Measurements from ENCODE around the gene ADIG. TPM values are rescaled to one million over a fixed set of nuclear protein-coding genes. Genes with fewer than 3 reads are reported as not detected.

ADIG gene
- total and polyA plus RNA-seq, 9 donors = not detected

DNA sequence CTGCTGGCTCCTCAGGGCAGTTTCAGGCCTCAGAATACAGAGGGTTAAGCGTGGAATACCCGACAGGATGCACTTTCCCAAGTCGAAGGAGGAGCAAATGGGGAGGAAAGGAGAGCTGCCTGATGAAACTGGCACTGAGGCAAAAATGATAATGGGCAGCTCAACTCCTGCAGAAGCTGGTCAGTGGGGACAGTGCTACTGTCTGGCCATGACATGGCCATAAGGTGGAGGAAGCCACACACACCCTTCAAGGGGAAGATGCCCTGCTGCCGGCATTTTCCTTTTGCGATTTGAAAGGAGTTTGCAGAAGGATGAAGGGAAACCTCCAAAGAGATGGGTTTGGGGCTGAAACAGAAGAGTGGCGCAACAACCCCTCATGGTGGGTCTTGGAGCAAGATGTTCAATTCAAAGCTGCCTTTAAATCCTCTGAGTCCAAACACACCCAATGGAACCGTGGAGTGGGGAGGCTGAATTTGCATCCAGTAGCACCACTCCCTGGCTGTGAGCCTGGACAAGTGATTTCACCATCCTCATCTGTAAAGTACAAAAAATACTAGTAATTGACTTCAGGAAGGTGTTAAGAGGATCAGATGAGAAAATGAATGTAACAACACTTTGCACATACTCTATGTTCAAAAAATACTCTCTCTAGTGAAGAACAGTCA is 3.2 kb downstream of the ADIG start:
- no peak for DNase-seq
- intact Hi-C loops (cut with DNase I) = no loop called here
- Histone ChIP-seq H3K9me3 (no peaks in the 10 kb centered on the region), H3K27ac (no peak overlapping the region), H3K27me3 (no peaks in the 10 kb centered on the region), H3K4me3 (no peak overlapping the region), H3K4me1 (ENCODE audit: insufficient read depth) (no peaks in the 10 kb centered on the region), H3K36me3 (no peaks in the 10 kb centered on the region)
- TF ChIP-seq EP300 (IDR thresholded peaks at IDR 0.05) (no peak), POLR2A (IDR thresholded peaks at IDR 0.05) (no peak)
- TF ChIP-seq, protein P1, sequence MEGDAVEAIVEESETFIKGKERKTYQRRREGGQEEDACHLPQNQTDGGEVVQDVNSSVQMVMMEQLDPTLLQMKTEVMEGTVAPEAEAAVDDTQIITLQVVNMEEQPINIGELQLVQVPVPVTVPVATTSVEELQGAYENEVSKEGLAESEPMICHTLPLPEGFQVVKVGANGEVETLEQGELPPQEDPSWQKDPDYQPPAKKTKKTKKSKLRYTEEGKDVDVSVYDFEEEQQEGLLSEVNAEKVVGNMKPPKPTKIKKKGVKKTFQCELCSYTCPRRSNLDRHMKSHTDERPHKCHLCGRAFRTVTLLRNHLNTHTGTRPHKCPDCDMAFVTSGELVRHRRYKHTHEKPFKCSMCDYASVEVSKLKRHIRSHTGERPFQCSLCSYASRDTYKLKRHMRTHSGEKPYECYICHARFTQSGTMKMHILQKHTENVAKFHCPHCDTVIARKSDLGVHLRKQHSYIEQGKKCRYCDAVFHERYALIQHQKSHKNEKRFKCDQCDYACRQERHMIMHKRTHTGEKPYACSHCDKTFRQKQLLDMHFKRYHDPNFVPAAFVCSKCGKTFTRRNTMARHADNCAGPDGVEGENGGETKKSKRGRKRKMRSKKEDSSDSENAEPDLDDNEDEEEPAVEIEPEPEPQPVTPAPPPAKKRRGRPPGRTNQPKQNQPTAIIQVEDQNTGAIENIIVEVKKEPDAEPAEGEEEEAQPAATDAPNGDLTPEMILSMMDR (IDR thresholded peaks at IDR 0.05) = no peak
- WGBS, 3 donors = 40 to 48% (median 46%) methylated on average over 7 of the region's 7 CpGs

- no peak for TF ChIP-seq EP300 (IDR thresholded peaks at IDR 0.05)
- TF ChIP-seq, protein P1 (IDR thresholded peaks at IDR 0.05) = no peak
- no peak for TF ChIP-seq POLR2A (IDR thresholded peaks at IDR 0.05)
- DNase-seq = no peak
- intact Hi-C loops (cut with DNase I) = no loop called here
- no peaks in the 10 kb centered on the region for H3K4me1 ChIP-seq (ENCODE audit: insufficient read depth)
- no peaks in the 10 kb centered on the region for H3K27me3 ChIP-seq
- no peaks in the 10 kb centered on the region for H3K36me3 ChIP-seq
- H3K4me3 ChIP-seq = no peak overlapping the region
- 74 to 79% (median 75%) methylated on average over 10 of the region's 10 CpGs for WGBS, 3 donors
- no peaks in the 10 kb centered on the region for H3K9me3 ChIP-seq
- H3K27ac ChIP-seq = no peak overlapping the region
Observed at GRCh38 chr20:38585404-38586180, 4.6 kb downstream of the ADIG start.

- H3K27me3 ChIP-seq = no peaks in the 10 kb centered on the region
- intact Hi-C loops (cut with DNase I) = no loop called here
- WGBS, 3 donors = 34 to 47% (median 41%) methylated on average over 3 of the region's 3 CpGs
Observed at GRCh38 chr20:38586181-38586525, 5.2 kb downstream of the ADIG start.

GRCh38 chr20:38588303-38588702 is 7.3 kb downstream of the ADIG start:
- TF ChIP-seq, protein P1 (IDR thresholded peaks at IDR 0.05) = no peak
- TF ChIP-seq EP300 (IDR thresholded peaks at IDR 0.05) (no peak), POLR2A (IDR thresholded peaks at IDR 0.05) (no peak)
- no peak overlapping the region for H3K4me3 ChIP-seq
- no peaks in the 10 kb centered on the region for H3K36me3 ChIP-seq
- WGBS, 3 donors = 87 to 91% (median 87%) methylated on average over 6 of the region's 6 CpGs
- no peaks in the 10 kb centered on the region for H3K4me1 ChIP-seq (ENCODE audit: insufficient read depth)
- no peaks in the 10 kb centered on the region for H3K27me3 ChIP-seq
- no peak for DNase-seq
- intact Hi-C loops (cut with DNase I) = no loop called here
- H3K9me3 ChIP-seq = no peaks in the 10 kb centered on the region
- H3K27ac ChIP-seq = no peak overlapping the region

More at GRCh38 chr20:38586181-38586525, 5.2 kb downstream of the ADIG start:
- no peak for DNase-seq
- H3K27ac ChIP-seq = no peak overlapping the region
- H3K9me3 ChIP-seq = no peaks in the 10 kb centered on the region
- H3K4me1 ChIP-seq (ENCODE audit: insufficient read depth) = no peaks in the 10 kb centered on the region
- no peaks in the 10 kb centered on the region for H3K36me3 ChIP-seq
- no peak overlapping the region for H3K4me3 ChIP-seq
- TF ChIP-seq POLR2A (IDR thresholded peaks at IDR 0.05) (no peak), EP300 (IDR thresholded peaks at IDR 0.05) (no peak)
- TF ChIP-seq, protein P1 (IDR thresholded peaks at IDR 0.05) = no peak

All from ovary (tissue), 9 donors.